ENCODE data around the gene FLG2.
"Not testable (repeated sequence)": the region's sequence is repeated elsewhere in the genome, so short reads cannot be mapped to it uniquely, and the experiment has no call there.

FLG2 gene

GRCh38 chr1:152344438-152344837 is 15.4 kb downstream of the FLG2 start:
- no peaks in the 10 kb centered on the region for H3K36me3 Mint-ChIP-seq
- no peak overlapping the region for H3K4me3 Mint-ChIP-seq
- H3K27me3 Mint-ChIP-seq = peaks cover 28% of the 10 kb centered on the region
- H3K9me3 Mint-ChIP-seq = no peaks in the 10 kb centered on the region
- H3K4me1 Mint-ChIP-seq = no peaks in the 10 kb centered on the region
- H3K27ac Mint-ChIP-seq = no peak overlapping the region

- Mint-ChIP-seq H3K36me3 (no peaks in the 10 kb centered on the region), H3K27ac (no peak overlapping the region), H3K4me1 (no peaks in the 10 kb centered on the region), H3K9me3 (no peaks in the 10 kb centered on the region), H3K4me3 (no peak overlapping the region), H3K27me3 (peaks cover 32% of the 10 kb centered on the region)
Observed at GRCh38 chr1:152343006-152343405, 16.8 kb downstream of the FLG2 start.

GRCh38 chr1:152335399-152335798 is 24.4 kb downstream of the FLG2 start:
- Mint-ChIP-seq H3K27me3 (peaks cover 18% of the 10 kb centered on the region), H3K36me3 (no peaks in the 10 kb centered on the region), H3K27ac (no peak overlapping the region), H3K4me1 (no peaks in the 10 kb centered on the region), H3K9me3 (no peaks in the 10 kb centered on the region), H3K4me3 (no peak overlapping the region)

GRCh38 chr1:152328801-152329391 is 30.9 kb downstream of the FLG2 start:
- Mint-ChIP-seq H3K27me3 (peaks cover 6% of the 10 kb centered on the region), H3K4me1 (no peaks in the 10 kb centered on the region), H3K27ac (no peak overlapping the region), H3K36me3 (no peaks in the 10 kb centered on the region), H3K9me3 (no peaks in the 10 kb centered on the region), H3K4me3 (no peak overlapping the region)

GRCh38 chr1:152325111-152325510 is 34.7 kb downstream of the FLG2 start, which contains the start of gene FLG:
TSS of gene FLG (minus strand) at chr1:152325239. CDS start at chr1:152315456, 9,783 bp downstream.
- no peaks in the 10 kb centered on the region for H3K36me3 Mint-ChIP-seq
- peaks cover 7% of the 10 kb centered on the region for H3K27me3 Mint-ChIP-seq
- H3K4me3 Mint-ChIP-seq = no peak within 1 kb of the TSS
- H3K4me1 Mint-ChIP-seq = no peaks in the 10 kb centered on the region
- H3K27ac Mint-ChIP-seq = no peak within 1 kb of the TSS
- no peaks in the 10 kb centered on the region for H3K9me3 Mint-ChIP-seq

GRCh38 chr1:152313970-152314369 is 45.8 kb downstream of the FLG2 start:
- Mint-ChIP-seq H3K9me3 (peaks cover 9% of the 10 kb centered on the region), H3K4me3 (no peak overlapping the region), H3K27ac (no peak overlapping the region), H3K27me3 (peaks cover 14% of the 10 kb centered on the region), H3K36me3 (no peaks in the 10 kb centered on the region), H3K4me1 (no peaks in the 10 kb centered on the region)

- Mint-ChIP-seq H3K4me1 (no peaks in the 10 kb centered on the region), H3K9me3 (peaks cover 9% of the 10 kb centered on the region), H3K27ac (no peak overlapping the region), H3K36me3 (no peaks in the 10 kb centered on the region), H3K27me3 (peaks cover 14% of the 10 kb centered on the region), H3K4me3 (no peak overlapping the region)
Observed at GRCh38 chr1:152313319-152313801, 46.4 kb downstream of the FLG2 start.

- not testable (repeated sequence) for H3K4me3 Mint-ChIP-seq, H3K27ac Mint-ChIP-seq, H3K9me3 Mint-ChIP-seq, H3K36me3 Mint-ChIP-seq, H3K4me1 Mint-ChIP-seq
- H3K27me3 Mint-ChIP-seq = peaks cover 14% of the 10 kb centered on the region
Observed at GRCh38 chr1:152312169-152312568, 47.6 kb downstream of the FLG2 start.

- no peak overlapping the region for H3K4me3 Mint-ChIP-seq
- H3K4me1 Mint-ChIP-seq = no peaks in the 10 kb centered on the region
- peak overlapping the region; percentile 12 for H3K27ac Mint-ChIP-seq
- no peaks in the 10 kb centered on the region for H3K36me3 Mint-ChIP-seq
- H3K9me3 Mint-ChIP-seq = peaks cover 9% of the 10 kb centered on the region
- peaks cover 14% of the 10 kb centered on the region for H3K27me3 Mint-ChIP-seq
Observed at GRCh38 chr1:152309955-152310354, 49.9 kb downstream of the FLG2 start.

- peaks cover 13% of the 10 kb centered on the region for H3K27me3 Mint-ChIP-seq
- not testable (repeated sequence) for H3K4me3 Mint-ChIP-seq, H3K9me3 Mint-ChIP-seq, H3K36me3 Mint-ChIP-seq, H3K4me1 Mint-ChIP-seq, H3K27ac Mint-ChIP-seq
Observed at GRCh38 chr1:152309320-152309901, 50.4 kb downstream of the FLG2 start.

- not testable (repeated sequence) for H3K27ac Mint-ChIP-seq, H3K4me1 Mint-ChIP-seq, H3K27me3 Mint-ChIP-seq, H3K36me3 Mint-ChIP-seq, H3K9me3 Mint-ChIP-seq, H3K4me3 Mint-ChIP-seq
Observed at GRCh38 chr1:152308758-152309157, 51.0 kb downstream of the FLG2 start.

GRCh38 chr1:152307970-152308369 is 51.8 kb downstream of the FLG2 start:
- H3K9me3 Mint-ChIP-seq, H3K36me3 Mint-ChIP-seq, H3K27me3 Mint-ChIP-seq, H3K4me1 Mint-ChIP-seq, H3K4me3 Mint-ChIP-seq, H3K27ac Mint-ChIP-seq: not testable (repeated sequence)

GRCh38 chr1:152306123-152306522 is 53.7 kb downstream of the FLG2 start:
- H3K4me3 Mint-ChIP-seq, H3K9me3 Mint-ChIP-seq, H3K27me3 Mint-ChIP-seq, H3K27ac Mint-ChIP-seq, H3K36me3 Mint-ChIP-seq, H3K4me1 Mint-ChIP-seq: not testable (repeated sequence)

GRCh38 chr1:152304773-152305172 is 55.0 kb downstream of the FLG2 start:
- H3K27ac Mint-ChIP-seq, H3K36me3 Mint-ChIP-seq, H3K27me3 Mint-ChIP-seq, H3K4me3 Mint-ChIP-seq, H3K9me3 Mint-ChIP-seq, H3K4me1 Mint-ChIP-seq: not testable (repeated sequence)

- not testable (repeated sequence) for H3K4me1 Mint-ChIP-seq, H3K27me3 Mint-ChIP-seq, H3K4me3 Mint-ChIP-seq, H3K9me3 Mint-ChIP-seq, H3K36me3 Mint-ChIP-seq, H3K27ac Mint-ChIP-seq
Observed at GRCh38 chr1:152303139-152303872, 56.5 kb downstream of the FLG2 start.

Measured in activated naive CD4-positive, alpha-beta T cell treated with anti-CD3 and anti-CD28 coated beads, Interleukin-2, amount 50 U/mL, for 24 hours (primary cell).